Stimulated activated CD4-positive, alpha-beta T cell treated with anti-CD3 and anti-CD28 coated beads, Interleukin-2, amount 100 ng/mL, for 24 hours (primary cell): ENCODE results near the gene SYT9.

Experiments used
- DNase-seq, 2 donors: peaks; one replicate each; pipeline ENCODE4 v3.0.0-alpha.2; 2020

Gene SYT9

GRCh38 chr11:7428196-7428595, 176.5 kb downstream of the SYT9 start:
- DNase-seq, result no peak

GRCh38 chr11:7430496-7430895, 178.8 kb downstream of the SYT9 start:
- no peak for DNase-seq

- DNase-seq, result no peak
Measured at GRCh38 chr11:7435176-7435575, 183.5 kb downstream of the SYT9 start.

GRCh38 chr11:7436146-7436545, 184.4 kb downstream of the SYT9 start:
- DNase-seq, result no peak

GRCh38 chr11:7436657-7437056, 185.0 kb downstream of the SYT9 start:
- DNase-seq, result no peak

- no peak for DNase-seq
Measured at GRCh38 chr11:7437696-7438095, 186.0 kb downstream of the SYT9 start.

GRCh38 chr11:7439746-7440320, 188.1 kb downstream of the SYT9 start:
- DNase-seq, result no peak

- DNase-seq, result peak; percentile 77 to 81
Measured at GRCh38 chr11:7442588-7443215, 191.0 kb downstream of the SYT9 start.

GRCh38 chr11:7444091-7444981, 192.6 kb downstream of the SYT9 start:
- DNase-seq, result no peak

GRCh38 chr11:7445564-7445963, 193.9 kb downstream of the SYT9 start:
- DNase-seq, result no peak

- no peak for DNase-seq
Measured at GRCh38 chr11:7448201-7448600, 196.5 kb downstream of the SYT9 start.

- no peak for DNase-seq
Measured at GRCh38 chr11:7449211-7449840, 197.6 kb downstream of the SYT9 start.

- no peak for DNase-seq
Measured at GRCh38 chr11:7449841-7450214, 198.1 kb downstream of the SYT9 start.

GRCh38 chr11:7450836-7451235, 199.1 kb downstream of the SYT9 start:
- no peak for DNase-seq

GRCh38 chr11:7451520-7451919, 199.8 kb downstream of the SYT9 start:
- DNase-seq, result no peak

GRCh38 chr11:7451952-7452494, 200.3 kb downstream of the SYT9 start:
- DNase-seq, result no peak

- no peak for DNase-seq
Measured at GRCh38 chr11:7454854-7455253, 203.2 kb downstream of the SYT9 start.

- no peak for DNase-seq
Measured at GRCh38 chr11:7457211-7457610, 205.5 kb downstream of the SYT9 start.

- no peak for DNase-seq
Measured at GRCh38 chr11:7462706-7463105, 211.0 kb downstream of the SYT9 start.

GRCh38 chr11:7467652-7468051, 215.9 kb downstream of the SYT9 start:
- DNase-seq, result no peak

GRCh38 chr11:7469351-7469865, 217.7 kb downstream of the SYT9 start:
- no peak for DNase-seq

- DNase-seq, result no peak
Measured at GRCh38 chr11:7471071-7471470, 219.4 kb downstream of the SYT9 start.

GRCh38 chr11:7473717-7474116, 222.0 kb downstream of the SYT9 start:
- no peak for DNase-seq
